Upper lobe of left lung (tissue), 4 donors: ENCODE results near the gene FMNL2.

ENCODE experiments used
- CTCF ChIP-seq, 6 experiments: fragments of 450-650 bp in 4 of 6; fragments of 200-600 bp in 2 of 6; sonication (generic) in 2 of 6; IDR thresholded peaks; one replicate each; pipeline ENCODE4 v1.5.1; 2016 to 2019; ENCODE audit warnings: antibody characterized with exemption in 6 of 6
- EP300 ChIP-seq, 4 donors: sonication (generic); formaldehyde crosslinking; IDR thresholded peaks; one replicate each; pipeline ENCODE4 v1.5.1; 2017; ENCODE audit warnings: antibody characterized with exemption in 4 of 4, control low read depth in 2 of 4
- POLR2AphosphoS5 ChIP-seq, 2 donors: sonication (generic); formaldehyde crosslinking; IDR thresholded peaks; one replicate each; pipeline ENCODE4 v1.5.1; 2017; ENCODE audit warnings: antibody characterized with exemption in 2 of 2

GRCh38 chr2:152529420-152530115 lies 194.6 kb downstream of the FMNL2 start:
- TF ChIP-seq CTCF (IDR thresholded peaks at IDR 0.05) (no peak), POLR2AphosphoS5 (IDR thresholded peaks at IDR 0.05) (no peak), EP300 (IDR thresholded peaks at IDR 0.05) (no peak)
